ENCODE data around the gene SLC22A25. TPM values are rescaled to one million over a fixed set of nuclear protein-coding genes. Genes with fewer than 3 reads are reported as not detected.

Gene SLC22A25
- polyA plus RNA-seq, 2 of the 4 experiments (the other 2 are of a cell fraction), result not detected

- H3K4me3 ChIP-seq, result no peak overlapping the region
- ChIA-PET POLR2A (no interaction called here), CTCF (interaction anchor here (0.7 to 1.2 kb wide), 3 partner anchors 19 to 255 kb away, joined by 3 to 4 read pairs (median 3); no protein-coding TSS in a partner anchor)
- ATAC-seq (peak in 1 of 2 experiments; percentile 58; a peak in 3 of 6 replicates), DNase-seq (ENCODE audit: low read depth in 1 of 2, low spot score in 1 of 2) (peak in 1 of 2 experiments; percentile 35), FAIRE-seq (no peak)
- no peaks in the 10 kb centered on the region for H3K9me3 ChIP-seq
- TF ChIP-seq CTCF (IDR thresholded peaks at IDR 0.05), result 0 out of 3 replicates have a peak, but pooled peaks have one; percentile 13
- TF ChIP-seq E2F6 (IDR thresholded peaks at IDR 0.05; ENCODE audit: borderline replicate concordance, low read depth), result no peak
- no peak for TF ChIP-seq MAFK (IDR thresholded peaks at IDR 0.05; ENCODE audit: partially characterized antibody)
- TF ChIP-seq PBX3 (IDR thresholded peaks at IDR 0.05), result no peak
- TF ChIP-seq RAD21 (conservative IDR thresholded peaks at IDR 0.05 in 1 of 2, IDR thresholded peaks at IDR 0.05 in 1 of 2), result peak in 1 of 2 experiments; percentile 27; a peak in 2 of 5 replicates
- H3K4me1 ChIP-seq, result no peaks in the 10 kb centered on the region
- H3K4me2 ChIP-seq, result no peak overlapping the region
- 3% methylated on average over 1 of the region's 1 CpG for WGBS (ENCODE audit: missing lambda C conversion rate)
- H3K27ac ChIP-seq, result no peak overlapping the region
These were observed 31.4 kb upstream of the SLC22A25 start for GRCh38 chr11:63274776-63275175.

- Histone ChIP-seq H3K4me3 (no peak overlapping the region), H3K4me1 (no peaks in the 10 kb centered on the region), H3K9me3 (no peaks in the 10 kb centered on the region), H3K4me2 (no peak overlapping the region), H3K27ac (no peak overlapping the region)
- POLR2A ChIA-PET, result no interaction called here
- DNase-seq (ENCODE audit: low read depth in 1 of 2, low spot score in 1 of 2), result no peak
- ATAC-seq, result no peak
- CTCF ChIA-PET, result interaction anchor here (1.2 kb wide), 2 partner anchors 17 to 365 kb away, joined by 4 to 6 read pairs; no protein-coding TSS in a partner anchor
- TF ChIP-seq RFX5 (IDR thresholded peaks at IDR 0.05), result no peak
- no peak for TF ChIP-seq FOXS1 (CRISPR knock-in tag; IDR thresholded peaks at IDR 0.05)
- TF ChIP-seq EP300 (IDR thresholded peaks at IDR 0.05), result no peak
- no peak for TF ChIP-seq EHF (CRISPR knock-in tag; IDR thresholded peaks at IDR 0.05)
- TF ChIP-seq SMC3 (IDR thresholded peaks at IDR 0.05), result no peak
- TF ChIP-seq PBX3 (IDR thresholded peaks at IDR 0.05), result no peak
- TF ChIP-seq CBX8 (IDR thresholded peaks at IDR 0.05), result no peak
- no peak for FAIRE-seq
- 52% methylated on average over 3 of the region's 3 CpGs for WGBS (ENCODE audit: missing lambda C conversion rate)
These were observed 30.3 kb upstream of the SLC22A25 start for GRCh38 chr11:63273685-63274084.

- FAIRE-seq, result no peak
- CTCF ChIA-PET, result no interaction called here
- TF ChIP-seq HMGXB4 (CRISPR knock-in tag; IDR thresholded peaks at IDR 0.05; ENCODE audit: borderline replicate concordance), result no peak
- TF ChIP-seq RCOR1 (IDR thresholded peaks at IDR 0.05; ENCODE audit: low read depth, low read length), result no peak
- no peak for TF ChIP-seq MAFK (IDR thresholded peaks at IDR 0.05; ENCODE audit: partially characterized antibody)
- TF ChIP-seq USF2 (IDR thresholded peaks at IDR 0.05), result no peak
- TF ChIP-seq REST (IDR thresholded peaks at IDR 0.05), result no peak
- no peak for TF ChIP-seq CTCF (IDR thresholded peaks at IDR 0.05)
- TF ChIP-seq FOSB (CRISPR knock-in tag; IDR thresholded peaks at IDR 0.05), result no peak
- no peak for TF ChIP-seq POLR2A (IDR thresholded peaks at IDR 0.05; ENCODE audit: low read length)
These were observed 19.1 kb upstream of the SLC22A25 start for GRCh38 chr11:63262547-63262946.

More at GRCh38 chr11:63262547-63262946, 19.1 kb upstream of the SLC22A25 start:
- no peaks in the 10 kb centered on the region for H3K9me3 ChIP-seq
- no peak overlapping the region for H3K4me3 ChIP-seq
- 42% methylated on average over 3 of the region's 3 CpGs for WGBS (ENCODE audit: missing lambda C conversion rate)
- DNase-seq (ENCODE audit: low read depth in 1 of 2, low spot score in 1 of 2), result no peak
- no peak overlapping the region for H3K27ac ChIP-seq
- no peaks in the 10 kb centered on the region for H3K4me1 ChIP-seq
- ATAC-seq, result no peak
- POLR2A ChIA-PET, result no interaction called here
- H3K4me2 ChIP-seq, result no peak overlapping the region

Measured in A549 (cell line).